K562 (cell line): ENCODE data around the gene SYNRG. TPM values are rescaled to one million over a fixed set of nuclear protein-coding genes. Genes with fewer than 3 reads are reported as not detected.

Source experiments
- POLR2H ChIP-seq: IDR thresholded peaks from 2 replicates; pipeline ENCODE4 v1.6.1; 2016; ENCODE audit warnings: missing genetic modification characterization, low read depth, mild to moderate bottlenecking, control low read depth, missing compliant biosample characterization, moderate library complexity
- SMARCA4 ChIP-seq: fragments of 450-650 bp; IDR thresholded peaks from 2 replicates; pipeline ENCODE4 v1.6.1; 2016
- SMC3 ChIP-seq: conservative IDR thresholded peaks from 2 replicates; pipeline ENCODE4 v1.6.1; 2011; ENCODE audit warnings: low read depth, low read length, improper control_type of control experiment; ENCODE audit not compliant: insufficient read depth
- polyA plus RNA-seq, 8 experiments: library from polyadenylated mRNA; depleted of rRNA in 4 of 8; stranded (reverse) in 5 of 8; unstranded in 3 of 8; fragments of >200 nt; fragmentation: Nextera tagmentation in 2 of 8; fragmentation: Illumina TruSeq in 1 of 8; extraction: Ambion mirVana in 2 of 8; extraction: Trizol in 1 of 8; gene quantifications; 2 replicates each; pipeline versions ENCODE4 v1.2.1 to v1.2.3, GENCODE V29; 2011 to 2014; ENCODE audit warnings: inconsistent platforms in 1 of 8, missing spikeins in 1 of 8
- total RNA-seq, 7 experiments: library from RNA; depleted of rRNA in 6 of 7; stranded (reverse); fragments of >200 nt in 6 of 7; fragmentation: Illumina TruSeq in 2 of 7; extraction: Trizol in 2 of 7; gene quantifications; 2 replicates each; pipeline versions ENCODE4 v1.2.1 to v1.2.3, GENCODE V29; 2011 to 2021; ENCODE audit warnings: low replicate concordance in 1 of 7
- TF ChIP-seq, protein P1 (sequence below), 2 experiments: fragments of 450-650 bp; formaldehyde crosslinking in 1 of 2; IDR thresholded peaks; 2 replicates each; pipeline versions ENCODE4 v1.4.0 to v1.6.1; 2014 to 2020; ENCODE audit warnings: mild to moderate bottlenecking in 2 of 2, borderline replicate concordance in 1 of 2, low read depth in 1 of 2

Gene SYNRG
- total and polyA plus RNA-seq, 9 of the 15 experiments (the other 6 are each of a cell fraction or from before 2014, with no cell fraction given) = 2.9 to 28.2 (median 15.1) TPM

DNA sequence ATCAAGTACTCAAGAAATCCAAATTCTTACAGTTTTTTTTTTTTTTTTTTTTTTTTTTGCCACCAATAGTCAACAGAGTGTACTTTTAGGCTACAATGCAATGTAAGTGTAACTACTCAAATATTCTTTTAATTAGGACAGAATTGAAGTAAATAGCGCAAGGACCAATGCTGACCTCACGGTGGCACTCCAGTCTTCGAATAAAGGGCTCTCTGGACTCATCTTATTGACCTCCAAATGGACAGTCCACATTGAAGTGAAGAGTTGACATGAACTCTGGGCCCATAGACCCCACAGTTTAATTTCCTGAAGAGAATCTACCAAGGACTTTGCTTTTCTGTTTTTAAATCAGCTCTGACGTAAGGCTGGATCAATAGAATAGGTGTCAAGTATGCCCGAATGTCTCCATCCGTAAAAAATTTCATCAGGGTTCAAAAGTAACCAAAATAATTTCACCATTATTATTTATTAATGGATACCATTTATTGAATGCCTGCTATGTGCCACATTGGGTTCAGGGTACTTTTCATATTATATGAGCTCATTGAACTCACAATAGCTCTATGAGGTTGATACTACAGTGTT, 41.3 kb upstream of the SYNRG start (continued):
- TF ChIP-seq, protein P1, sequence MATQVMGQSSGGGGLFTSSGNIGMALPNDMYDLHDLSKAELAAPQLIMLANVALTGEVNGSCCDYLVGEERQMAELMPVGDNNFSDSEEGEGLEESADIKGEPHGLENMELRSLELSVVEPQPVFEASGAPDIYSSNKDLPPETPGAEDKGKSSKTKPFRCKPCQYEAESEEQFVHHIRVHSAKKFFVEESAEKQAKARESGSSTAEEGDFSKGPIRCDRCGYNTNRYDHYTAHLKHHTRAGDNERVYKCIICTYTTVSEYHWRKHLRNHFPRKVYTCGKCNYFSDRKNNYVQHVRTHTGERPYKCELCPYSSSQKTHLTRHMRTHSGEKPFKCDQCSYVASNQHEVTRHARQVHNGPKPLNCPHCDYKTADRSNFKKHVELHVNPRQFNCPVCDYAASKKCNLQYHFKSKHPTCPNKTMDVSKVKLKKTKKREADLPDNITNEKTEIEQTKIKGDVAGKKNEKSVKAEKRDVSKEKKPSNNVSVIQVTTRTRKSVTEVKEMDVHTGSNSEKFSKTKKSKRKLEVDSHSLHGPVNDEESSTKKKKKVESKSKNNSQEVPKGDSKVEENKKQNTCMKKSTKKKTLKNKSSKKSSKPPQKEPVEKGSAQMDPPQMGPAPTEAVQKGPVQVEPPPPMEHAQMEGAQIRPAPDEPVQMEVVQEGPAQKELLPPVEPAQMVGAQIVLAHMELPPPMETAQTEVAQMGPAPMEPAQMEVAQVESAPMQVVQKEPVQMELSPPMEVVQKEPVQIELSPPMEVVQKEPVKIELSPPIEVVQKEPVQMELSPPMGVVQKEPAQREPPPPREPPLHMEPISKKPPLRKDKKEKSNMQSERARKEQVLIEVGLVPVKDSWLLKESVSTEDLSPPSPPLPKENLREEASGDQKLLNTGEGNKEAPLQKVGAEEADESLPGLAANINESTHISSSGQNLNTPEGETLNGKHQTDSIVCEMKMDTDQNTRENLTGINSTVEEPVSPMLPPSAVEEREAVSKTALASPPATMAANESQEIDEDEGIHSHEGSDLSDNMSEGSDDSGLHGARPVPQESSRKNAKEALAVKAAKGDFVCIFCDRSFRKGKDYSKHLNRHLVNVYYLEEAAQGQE (IDR thresholded peaks at IDR 0.05; ENCODE audit: borderline replicate concordance) = peak; percentile 17; the same call in 1 of the 2 replicates
- TF ChIP-seq, protein P1 (CRISPR knock-in tag; IDR thresholded peaks at IDR 0.05; ENCODE audit: low read depth) = no peak
- TF ChIP-seq SMC3 = 0 out of 2 replicates have a peak, but pooled peaks have one; percentile 37
- TF ChIP-seq SMARCA4 = no peak
- no peak for TF ChIP-seq POLR2H (tag)
